Temporal lobe (tissue), 1 donor: Measurements from ENCODE around the gene SP6. TPM values are rescaled to one million over a fixed set of nuclear protein-coding genes. Genes with fewer than 3 reads are reported as not detected.

ENCODE experiments used
- total RNA-seq: library from RNA; depleted of rRNA; stranded (reverse); fragments of >200 nt; gene quantifications from one replicate; pipeline ENCODE4 v1.2.3, GENCODE V29; 2014

The SP6 gene
- total RNA-seq, 1 donor from 2014 or later = 0.25 TPM

Other genes with a start within 250 kb of the SP6 start
- 100 TPM for gene KPNB1, start 201.2 kb downstream of the SP6 start, total RNA-seq
- gene TBKBP1, start 157.0 kb downstream of the SP6 start, total RNA-seq = 17.2 TPM
- gene TBX21, start 117.9 kb downstream of the SP6 start, total RNA-seq = 0.74 TPM
- gene OSBPL7, start 29.4 kb downstream of the SP6 start, total RNA-seq = 6.9 TPM
- 7.9 TPM for gene MRPL10, start 19.6 kb downstream of the SP6 start, total RNA-seq
- under 0.01 TPM for gene LRRC46, start 19.5 kb downstream of the SP6 start, total RNA-seq
- 13.8 TPM for gene SCRN2, start 9.9 kb downstream of the SP6 start, total RNA-seq
- 0.98 TPM for gene SP2, start 45.1 kb upstream of the SP6 start, total RNA-seq
- 5.4 TPM for gene PNPO, start 90.4 kb upstream of the SP6 start, total RNA-seq
- gene PRR15L, start 106.7 kb upstream of the SP6 start, total RNA-seq = not detected
- gene CDK5RAP3, start 120.0 kb upstream of the SP6 start, total RNA-seq = 67.6 TPM
- gene COPZ2, start 186.6 kb upstream of the SP6 start, total RNA-seq = 2.0 TPM
- 33.2 TPM for gene NFE2L1, start 197.2 kb upstream of the SP6 start, total RNA-seq